HCT116 (cell line): ENCODE measurements around the gene HS6ST3. TPM values are rescaled to one million over a fixed set of nuclear protein-coding genes. Genes with fewer than 3 reads are reported as not detected.

Experiments
- ATAC-seq: fragments of 200-7000 bp; cut with Tn5 transposase; 2 replicates; pipeline ENCODE4 v1.9.1; 2020; ENCODE audit warnings: mild to moderate bottlenecking, moderate library complexity
- BruUV-seq: library from RNA; stranded (reverse); fragments of 400-500 nt; replicated peaks from 2 replicates; lab custom pipeline; 2021; lab: Mats Ljungman, UMichigan
- CTCF ChIA-PET: fragments of 300-600 bp; sonication (Branson Sonifier 250); formaldehyde crosslinking; loops from one replicate; lab custom pipeline; 2021; ENCODE audit warnings: antibody characterized with exemption; lab: Charles Lee
- POLR2A ChIA-PET: fragments of 300-600, 350-600 bp; sonication (Branson Sonifier 250); formaldehyde crosslinking; loops from one replicate; lab custom pipeline; 2021; ENCODE audit warnings: antibody characterized with exemption; lab: Charles Lee
- RAD21 ChIA-PET, 2 experiments: fragments of 300-600 bp; sonication (Branson Sonifier 250); formaldehyde crosslinking; loops; one replicate each; lab custom pipeline; 2023; ENCODE audit warnings: low total read pairs in 2 of 2; ENCODE audit not compliant: uncharacterized antibody in 2 of 2, unreplicated experiment in 2 of 2, low non-redundant PET in 1 of 2; lab: Charles Lee
- DNase-seq: peaks from one replicate; pipeline ENCODE4 v3.0.0-alpha.2; 2010; ENCODE audit warnings: low read depth, low spot score
- H2AFZ ChIP-seq: fragments of 200-600 bp; shearing (Covaris generic), sonication (generic); 2 replicates; pipeline ENCODE4 v1.6.1; 2017; ENCODE audit warnings: low read depth, mixed run types, mixed read lengths, antibody characterized with exemption, low read length; ENCODE audit not compliant: poor library complexity, severe bottlenecking
- H3K27ac ChIP-seq: 2 replicates; pipeline ENCODE4 v1.5.1; 2012; ENCODE audit warnings: low read depth, low read length
- H3K27me3 ChIP-seq: fragments of 200-600 bp; sonication (generic); 2 replicates; pipeline ENCODE4 v1.6.1; 2016; ENCODE audit warnings: mixed run types, low read length, mixed read lengths; ENCODE audit not compliant: insufficient read depth
- H3K36me3 ChIP-seq, 2 experiments: fragments of 200-500 bp in 1 of 2; fragments of 200-600 bp in 1 of 2; sonication (Bioruptor generic) in 1 of 2; sonication (generic) in 1 of 2; 2 replicates each; pipeline versions ENCODE4 v1.5.1 to v1.6.1; 2014 to 2016; ENCODE audit warnings: low read length in 2 of 2, inconsistent platforms in 1 of 2, mixed read lengths in 1 of 2, mixed run types in 1 of 2; ENCODE audit not compliant: insufficient read depth in 2 of 2, control insufficient read depth in 1 of 2
- H3K4me1 ChIP-seq, 2 experiments: fragments of 200-600 bp in 1 of 2; sonication (generic) in 1 of 2; 2 replicates each; pipeline versions ENCODE4 v1.5.1 to v1.6.1; 2012 to 2017; ENCODE audit warnings: low read length in 2 of 2, inconsistent platforms in 1 of 2, mild to moderate bottlenecking in 1 of 2, mixed read lengths in 1 of 2, mixed run types in 1 of 2, moderate library complexity in 1 of 2; ENCODE audit not compliant: insufficient read depth in 2 of 2, control insufficient read depth in 1 of 2
- H3K4me2 ChIP-seq: fragments of 200-600 bp; sonication (generic); 2 replicates; pipeline ENCODE4 v1.6.1; 2017; ENCODE audit warnings: mixed run types, low read length, mixed read lengths
- H3K4me3 ChIP-seq, 2 experiments: fragments of 200-600 bp in 1 of 2; sonication (generic) in 1 of 2; replicated peaks in 1 of 2; 2 replicates each; pipeline ENCODE4 v1.5.1; 2011 to 2016; ENCODE audit warnings: low read length in 2 of 2, control low read depth in 1 of 2, low read depth in 1 of 2, mild to moderate bottlenecking in 1 of 2, mixed read lengths in 1 of 2, mixed run types in 1 of 2
- H3K79me2 ChIP-seq: fragments of 200-600 bp; sonication (generic); 2 replicates; pipeline ENCODE4 v1.6.1; 2017; ENCODE audit warnings: mild to moderate bottlenecking, mixed run types, low read length, moderate library complexity, mixed read lengths; ENCODE audit not compliant: insufficient read depth
- H3K9ac ChIP-seq: fragments of 200-600 bp; sonication (generic); 2 replicates; pipeline ENCODE4 v1.6.1; 2016; ENCODE audit warnings: low read length, mixed read lengths
- H3K9me2 ChIP-seq: fragments of 200-600 bp; sonication (generic), shearing (Covaris generic); 2 replicates; pipeline ENCODE4 v1.6.1; 2017; ENCODE audit warnings: mixed run types, mild to moderate bottlenecking, moderate library complexity; ENCODE audit not compliant: insufficient read depth
- H3K9me3 ChIP-seq, 2 experiments: fragments of 200-500 bp in 1 of 2; fragments of 200-600 bp in 1 of 2; sonication (Bioruptor generic) in 1 of 2; sonication (generic) in 1 of 2; 2 replicates each; pipeline ENCODE4 v1.6.1; 2014 to 2017; ENCODE audit warnings: low read length in 2 of 2, mixed read lengths in 2 of 2, inconsistent platforms in 1 of 2, low read depth in 1 of 2, mild to moderate bottlenecking in 1 of 2, mixed run types in 1 of 2, moderate library complexity in 1 of 2; ENCODE audit not compliant: control insufficient read depth in 1 of 2, insufficient read depth in 1 of 2
- H4K20me1 ChIP-seq: fragments of 200-600 bp; sonication (generic), shearing (Covaris generic); 2 replicates; pipeline ENCODE4 v1.6.1; 2017; ENCODE audit warnings: mixed run types, mild to moderate bottlenecking, moderate library complexity; ENCODE audit not compliant: insufficient read depth
- CEBPB ChIP-seq: IDR thresholded peaks from 2 replicates; pipeline ENCODE4 v1.6.1; 2012; ENCODE audit warnings: low read depth
- CTCF ChIP-seq, 3 experiments: fragments of 200-600 bp in 1 of 3; sonication (generic) in 1 of 3; IDR thresholded peaks in 2 of 3; conservative IDR thresholded peaks in 1 of 3; 2 replicates each; pipeline ENCODE4 v1.5.1; 2012 to 2017; ENCODE audit warnings: low read depth in 2 of 3, low read length in 2 of 3, antibody characterized with exemption in 1 of 3, borderline replicate concordance in 1 of 3, control low read depth in 1 of 3, mild to moderate bottlenecking in 1 of 3, mixed read lengths in 1 of 3, mixed run types in 1 of 3, moderate library complexity in 1 of 3; ENCODE audit not compliant: insufficient read depth in 1 of 3
- EGR1 ChIP-seq: IDR thresholded peaks from 2 replicates; pipeline ENCODE4 v1.6.1; 2012; ENCODE audit warnings: low read depth
- JUND ChIP-seq: IDR thresholded peaks from 2 replicates; pipeline ENCODE4 v1.6.1; 2012
- POLR2A ChIP-seq: IDR thresholded peaks from 2 replicates; pipeline ENCODE4 v1.7.0; 2011; ENCODE audit warnings: borderline replicate concordance; ENCODE audit not compliant: insufficient read depth, insufficient read length; ENCODE audit errors: extremely low read depth
- POLR2AphosphoS5 ChIP-seq: IDR thresholded peaks from 2 replicates; pipeline ENCODE4 v1.6.1; 2011; ENCODE audit warnings: mild to moderate bottlenecking, low read depth, low read length, moderate library complexity
- RAD21 ChIP-seq: IDR thresholded peaks from 2 replicates; pipeline ENCODE4 v1.6.1; 2012; ENCODE audit warnings: low read depth, mild to moderate bottlenecking
- SIN3A ChIP-seq: IDR thresholded peaks from 2 replicates; pipeline ENCODE4 v1.6.1; 2012; ENCODE audit warnings: low read depth
- SRF ChIP-seq: IDR thresholded peaks from 2 replicates; pipeline ENCODE4 v1.6.1; 2012; ENCODE audit warnings: low read depth
- ZFX ChIP-seq: fragments of 450-650 bp; IDR thresholded peaks from 2 replicates; pipeline ENCODE4 v1.6.1; 2017
- ZNF274 ChIP-seq: fragments of 200-500 bp; sonication (Bioruptor generic); IDR thresholded peaks from 2 replicates; pipeline ENCODE4 v1.6.1; 2014; ENCODE audit warnings: mild to moderate bottlenecking, low read depth, low read length, inconsistent platforms
- intact Hi-C: fragments of 100-400 bp; cut with micrococcal nuclease; formaldehyde crosslinking; loops from 2 replicates; pipeline ENCODE4 v1.10.0; 2022
- total RNA-seq: library from RNA; stranded (reverse); gene quantifications from one replicate; pipeline ENCODE4 v1.2.1, GENCODE V29; 2021; ENCODE audit not compliant: unreplicated experiment
- TF ChIP-seq, protein P1 (sequence below): IDR thresholded peaks from 2 replicates; pipeline ENCODE4 v1.6.1; 2012
- TF ChIP-seq, protein P2 (sequence below): IDR thresholded peaks from 2 replicates; pipeline ENCODE4 v1.6.1; 2011; ENCODE audit warnings: mild to moderate bottlenecking, low read length, moderate library complexity; ENCODE audit not compliant: insufficient replicate concordance; ENCODE audit errors: extremely low read depth
- TF ChIP-seq, protein P3 (sequence below): IDR thresholded peaks from 2 replicates; pipeline ENCODE4 v1.6.1; 2012

HS6ST3 gene
- total RNA-seq, 1 experiment from 2014 or later, result 0.10 TPM

GRCh38 chr13:96844616-96845015 is 754.7 kb downstream of the HS6ST3 start:
- DNase-seq (no peak), ATAC-seq (no peak)
- H3K9ac ChIP-seq, result no peak overlapping the region
- H3K27me3 ChIP-seq, result peaks cover 17% of the 10 kb centered on the region
- H3K36me3 ChIP-seq, result no peaks in the 10 kb centered on the region
- no peaks in the 10 kb centered on the region for H3K79me2 ChIP-seq
- RAD21 ChIA-PET, result no interaction called here
- no peaks in the 10 kb centered on the region for H3K9me3 ChIP-seq
- intact Hi-C loops, result no loop called here
- no peak overlapping the region for H3K4me3 ChIP-seq
- TF ChIP-seq JUND (no peak), POLR2AphosphoS5 (no peak), RAD21 (no peak), EGR1 (no peak)
- TF ChIP-seq, protein P1, sequence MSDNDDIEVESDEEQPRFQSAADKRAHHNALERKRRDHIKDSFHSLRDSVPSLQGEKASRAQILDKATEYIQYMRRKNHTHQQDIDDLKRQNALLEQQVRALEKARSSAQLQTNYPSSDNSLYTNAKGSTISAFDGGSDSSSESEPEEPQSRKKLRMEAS, result no peak
- H3K4me1 ChIP-seq, result no peaks in the 10 kb centered on the region
- no peak overlapping the region for H3K27ac ChIP-seq
- no TSS peak for BruUV-seq
- H4K20me1 ChIP-seq, result no peaks in the 10 kb centered on the region
- H2AFZ ChIP-seq, result no peak overlapping the region
- no peaks in the 10 kb centered on the region for H3K9me2 ChIP-seq
- POLR2A ChIA-PET, result no interaction called here
- no peak overlapping the region for H3K4me2 ChIP-seq
- CTCF ChIA-PET, result interaction anchor here (0.6 kb wide), 1 partner anchor 123 kb away, joined by 4 read pairs; no protein-coding TSS in a partner anchor

- ChIA-PET CTCF (no interaction called here), POLR2A (no interaction called here), RAD21 (no interaction called here)
- BruUV-seq, result no TSS peak
- no peak for ATAC-seq
- no peak for TF ChIP-seq SRF
- TF ChIP-seq ZFX, result no peak
- TF ChIP-seq SIN3A, result no peak
- no peak for TF ChIP-seq JUND
- TF ChIP-seq, protein P2, sequence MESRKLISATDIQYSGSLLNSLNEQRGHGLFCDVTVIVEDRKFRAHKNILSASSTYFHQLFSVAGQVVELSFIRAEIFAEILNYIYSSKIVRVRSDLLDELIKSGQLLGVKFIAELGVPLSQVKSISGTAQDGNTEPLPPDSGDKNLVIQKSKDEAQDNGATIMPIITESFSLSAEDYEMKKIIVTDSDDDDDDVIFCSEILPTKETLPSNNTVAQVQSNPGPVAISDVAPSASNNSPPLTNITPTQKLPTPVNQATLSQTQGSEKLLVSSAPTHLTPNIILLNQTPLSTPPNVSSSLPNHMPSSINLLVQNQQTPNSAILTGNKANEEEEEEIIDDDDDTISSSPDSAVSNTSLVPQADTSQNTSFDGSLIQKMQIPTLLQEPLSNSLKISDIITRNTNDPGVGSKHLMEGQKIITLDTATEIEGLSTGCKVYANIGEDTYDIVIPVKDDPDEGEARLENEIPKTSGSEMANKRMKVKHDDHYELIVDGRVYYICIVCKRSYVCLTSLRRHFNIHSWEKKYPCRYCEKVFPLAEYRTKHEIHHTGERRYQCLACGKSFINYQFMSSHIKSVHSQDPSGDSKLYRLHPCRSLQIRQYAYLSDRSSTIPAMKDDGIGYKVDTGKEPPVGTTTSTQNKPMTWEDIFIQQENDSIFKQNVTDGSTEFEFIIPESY, result no peak
- TF ChIP-seq, protein P3, sequence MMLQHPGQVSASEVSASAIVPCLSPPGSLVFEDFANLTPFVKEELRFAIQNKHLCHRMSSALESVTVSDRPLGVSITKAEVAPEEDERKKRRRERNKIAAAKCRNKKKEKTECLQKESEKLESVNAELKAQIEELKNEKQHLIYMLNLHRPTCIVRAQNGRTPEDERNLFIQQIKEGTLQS, result no peak
- TF ChIP-seq EGR1, result no peak
- no peak for TF ChIP-seq ZNF274
- TF ChIP-seq POLR2A, result no peak
- no peak for TF ChIP-seq CEBPB
- TF ChIP-seq CTCF (IDR thresholded peaks at IDR 0.05 in 2 of 3, conservative IDR thresholded peaks at IDR 0.05 in 1 of 3; ENCODE audit: borderline replicate concordance in 1 of 3, insufficient read depth in 1 of 3, low read depth in 2 of 3, low read length in 2 of 3), result no peak
- Histone ChIP-seq H3K9ac (no peak overlapping the region), H3K27ac (no peak overlapping the region), H4K20me1 (no peaks in the 10 kb centered on the region), H3K79me2 (no peaks in the 10 kb centered on the region), H3K9me2 (no peaks in the 10 kb centered on the region), H2AFZ (no peak overlapping the region), H3K4me3 (no peak overlapping the region), H3K9me3 (no peaks in the 10 kb centered on the region), H3K4me1 (no peaks in the 10 kb centered on the region), H3K36me3 (no peaks in the 10 kb centered on the region), H3K27me3 (peaks cover 26% of the 10 kb centered on the region; the same call in 1 of the 2 replicates), H3K4me2 (no peak overlapping the region)
- DNase-seq, result no peak
- intact Hi-C loops, result no loop called here
Observed at GRCh38 chr13:96848286-96848685, 758.4 kb downstream of the HS6ST3 start.
